COLO668 (cell line): ENCODE measurements around the gene MCM9.
A peak's percentile ranks its signal among the peaks of the same experiment; 100 is the strongest.

ENCODE experiments used
- DNase-seq: peaks from one replicate; lab custom pipeline; 2025; ENCODE audit not compliant: unreplicated experiment; lab: John Stamatoyannopoulos, UW

The MCM9 gene

GRCh38 chr6:118801257-118801656 lies 133.7 kb downstream of the MCM9 start:
- no peak for DNase-seq

DNA sequence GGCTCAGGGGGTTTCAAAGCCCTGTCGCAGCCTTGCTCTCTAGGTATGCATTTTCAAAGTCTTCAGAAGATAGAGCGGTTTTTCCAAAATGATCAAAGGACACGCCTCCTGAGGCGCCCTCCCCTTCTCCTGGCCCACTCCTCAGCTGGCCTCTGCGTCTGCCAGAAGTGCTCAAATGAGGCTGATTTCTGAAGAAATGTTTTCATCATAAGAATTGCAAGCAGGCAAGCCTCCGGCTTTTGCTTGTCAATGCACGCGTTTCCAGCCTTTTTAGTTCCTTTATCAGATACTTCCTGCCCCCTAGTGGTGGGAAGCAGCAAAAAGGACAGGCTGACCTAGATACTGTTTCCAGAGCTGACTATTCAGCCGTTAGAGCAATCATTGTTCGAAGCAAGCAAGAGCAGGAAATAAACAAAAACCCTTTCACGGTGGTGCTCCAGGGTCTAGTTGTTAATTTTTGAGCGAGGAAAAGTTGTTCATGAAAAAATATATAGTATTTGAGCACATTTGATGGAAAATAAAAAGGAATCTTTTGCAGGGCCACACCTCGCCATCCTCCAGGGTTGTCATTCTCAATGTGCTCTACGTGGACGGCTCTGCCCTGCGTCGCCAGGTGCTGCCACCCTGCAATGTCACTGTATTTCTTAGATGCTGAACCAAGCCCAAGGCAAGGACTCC lies 134.4 kb downstream of the MCM9 start:
- DNase-seq: peak; percentile 60

- no peak for DNase-seq
These were observed 135.1 kb downstream of the MCM9 start for GRCh38 chr6:118799826-118800225.

- peak; percentile 15 for DNase-seq
These were observed 138.4 kb downstream of the MCM9 start for GRCh38 chr6:118796548-118796947.

DNA sequence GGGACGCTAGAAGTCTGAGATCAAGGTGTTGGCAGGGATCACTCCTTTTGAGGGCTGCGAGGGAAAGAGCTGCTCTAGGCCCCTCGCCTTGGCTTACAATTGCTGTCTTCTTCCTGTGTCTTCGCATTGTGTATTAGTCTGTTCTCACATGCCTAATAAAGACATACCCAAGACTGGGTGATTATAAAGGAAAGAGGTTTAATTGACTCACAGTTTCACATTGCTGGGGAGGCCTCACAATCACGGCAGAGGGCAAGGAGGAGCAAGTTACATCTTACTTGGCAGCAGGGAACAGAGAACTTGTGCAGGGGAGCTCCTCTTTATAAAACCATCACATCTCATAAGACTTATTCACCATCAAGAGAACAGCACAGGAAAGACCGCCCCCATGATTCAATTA lies 143.5 kb downstream of the MCM9 start:
- DNase-seq: no peak

GRCh38 chr6:118789954-118790353 lies 145.0 kb downstream of the MCM9 start:
- no peak for DNase-seq

GRCh38 chr6:118789419-118789818 lies 145.5 kb downstream of the MCM9 start:
- DNase-seq: no peak

GRCh38 chr6:118788702-118789101 lies 146.3 kb downstream of the MCM9 start:
- DNase-seq: no peak

DNA sequence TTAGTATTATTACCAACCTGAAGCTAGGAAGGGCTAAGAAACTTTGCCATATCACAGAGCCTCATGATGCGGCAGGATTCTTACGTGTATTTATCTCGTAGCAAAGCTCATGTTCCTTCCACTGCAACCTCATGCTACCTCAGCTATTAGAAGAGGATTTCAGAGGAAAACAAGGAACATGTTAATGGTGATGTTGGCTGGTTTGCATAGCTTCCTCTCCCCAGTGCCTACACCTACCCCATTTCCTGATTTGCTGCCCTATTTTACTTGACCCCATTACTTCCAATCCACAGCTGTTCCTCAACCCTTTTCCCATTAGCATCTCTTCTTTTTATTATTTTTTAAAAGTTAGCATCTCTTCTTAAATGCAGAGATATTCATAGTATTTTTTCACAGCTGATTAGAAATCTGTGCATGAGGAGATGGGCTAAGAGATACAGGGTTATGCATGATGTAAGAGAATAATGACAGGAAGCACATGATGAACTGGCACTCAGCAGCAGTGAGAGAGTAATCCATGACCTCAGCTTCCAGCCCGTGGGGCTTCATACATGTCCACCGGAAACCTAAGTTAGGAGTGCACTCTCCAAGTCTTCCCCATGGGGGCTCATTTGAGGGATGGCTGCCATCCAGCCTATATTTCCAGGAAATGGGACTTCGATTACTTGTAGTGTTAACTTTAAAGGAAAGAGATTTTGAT lies 147.1 kb downstream of the MCM9 start:
- no peak for DNase-seq

GRCh38 chr6:118786596-118787453 lies 148.1 kb downstream of the MCM9 start:
- DNase-seq: no peak

- DNase-seq: no peak
These were observed 149.4 kb downstream of the MCM9 start for GRCh38 chr6:118785601-118786000.

- DNase-seq: no peak
These were observed 150.3 kb downstream of the MCM9 start for GRCh38 chr6:118784641-118785164.

DNA sequence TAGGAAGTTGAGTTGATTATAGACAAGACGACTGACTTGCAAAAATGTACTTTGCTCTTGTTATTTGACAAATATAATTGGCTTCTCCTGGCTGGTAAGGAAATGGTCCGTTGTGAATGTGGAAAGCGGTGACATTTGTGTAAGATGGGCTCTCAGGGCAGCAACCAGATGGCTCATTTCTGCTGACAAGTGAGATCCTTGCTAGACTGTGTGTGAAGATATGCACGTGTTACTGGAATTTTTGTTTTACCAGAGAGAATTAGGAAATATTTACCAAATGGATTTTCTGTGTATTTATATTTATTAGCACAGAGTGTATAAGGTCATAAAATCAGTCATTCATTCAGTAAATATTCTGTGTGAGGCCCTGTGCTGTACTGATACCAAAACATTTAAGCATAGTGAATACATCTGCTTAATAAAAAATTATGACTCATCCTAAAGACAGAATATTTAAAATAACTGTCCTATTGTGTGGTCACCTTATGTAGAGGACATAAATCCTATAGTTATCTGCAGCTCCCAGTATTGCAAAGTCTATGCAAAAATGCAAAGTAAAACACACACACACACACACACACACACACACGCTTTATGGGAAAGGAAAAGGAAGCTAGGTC lies 150.9 kb downstream of the MCM9 start:
- DNase-seq: no peak

GRCh38 chr6:118782651-118783050 lies 152.3 kb downstream of the MCM9 start:
- no peak for DNase-seq

DNA sequence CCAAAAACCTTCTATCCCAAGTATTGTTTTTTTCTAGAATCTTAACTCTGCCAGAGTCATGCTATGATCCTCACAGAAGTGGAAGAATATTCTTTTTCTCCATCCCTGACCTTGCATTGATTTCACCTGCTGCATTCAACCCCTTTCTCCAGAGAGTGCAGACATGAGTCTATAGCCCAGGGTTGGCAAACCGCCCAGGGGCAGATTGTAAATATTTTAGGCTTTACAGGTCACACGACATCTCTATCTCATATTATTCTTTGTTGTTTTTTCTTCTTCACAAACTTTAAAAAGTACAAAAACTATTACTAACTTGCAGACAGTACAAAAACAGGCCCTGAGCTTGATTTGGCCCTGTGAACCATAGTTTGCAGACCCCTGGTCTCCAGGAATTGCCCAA lies 153.1 kb downstream of the MCM9 start:
- DNase-seq: peak; percentile 29

GRCh38 chr6:118780668-118781067 lies 154.3 kb downstream of the MCM9 start:
- DNase-seq: no peak

DNA sequence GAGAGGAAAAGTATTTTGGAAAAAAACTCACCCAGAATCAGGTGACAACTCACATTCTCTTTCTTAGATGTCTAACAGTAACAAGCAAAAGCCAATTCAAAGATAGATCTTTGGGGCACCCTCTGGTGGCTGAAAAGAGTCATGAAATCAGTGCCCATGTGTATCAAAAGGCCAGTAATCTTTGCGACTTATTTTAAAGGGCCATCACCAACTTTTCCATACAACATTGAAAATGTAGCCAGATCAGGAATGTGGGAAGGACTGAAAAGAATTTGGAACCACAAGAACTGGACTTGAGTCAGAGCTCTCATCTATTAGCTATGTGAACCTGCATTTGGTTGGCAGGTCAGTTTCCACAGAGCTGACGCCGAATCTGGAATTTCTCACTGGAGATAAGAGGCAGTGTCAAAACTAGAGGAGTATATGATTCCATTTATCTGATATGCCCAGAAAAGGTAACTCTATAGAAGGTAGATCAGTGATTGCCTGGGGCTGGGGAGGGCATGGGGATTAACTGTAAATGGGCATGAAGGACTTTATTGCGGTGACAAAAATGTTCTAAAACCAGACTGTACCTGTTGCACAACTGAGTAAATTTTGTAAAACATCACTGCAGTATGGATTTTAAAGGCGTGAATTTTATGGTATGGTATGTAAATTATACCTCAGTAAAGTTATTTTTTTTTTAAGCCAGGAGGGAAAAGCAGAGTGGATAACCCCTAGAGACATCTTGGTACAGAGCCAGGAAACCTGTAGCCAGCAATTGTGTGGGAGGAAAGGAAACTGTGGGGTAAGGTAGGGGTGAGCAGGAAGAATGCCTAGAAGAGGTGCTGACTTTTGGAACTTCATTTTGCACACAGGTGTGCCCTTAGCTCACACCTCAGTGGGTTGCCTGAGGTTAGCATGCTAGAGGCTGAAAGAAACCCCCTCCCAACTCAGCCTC lies 158.1 kb downstream of the MCM9 start:
- peak; percentile 26 for DNase-seq

- no peak for DNase-seq
These were observed 159.6 kb downstream of the MCM9 start for GRCh38 chr6:118775381-118775780.

DNA sequence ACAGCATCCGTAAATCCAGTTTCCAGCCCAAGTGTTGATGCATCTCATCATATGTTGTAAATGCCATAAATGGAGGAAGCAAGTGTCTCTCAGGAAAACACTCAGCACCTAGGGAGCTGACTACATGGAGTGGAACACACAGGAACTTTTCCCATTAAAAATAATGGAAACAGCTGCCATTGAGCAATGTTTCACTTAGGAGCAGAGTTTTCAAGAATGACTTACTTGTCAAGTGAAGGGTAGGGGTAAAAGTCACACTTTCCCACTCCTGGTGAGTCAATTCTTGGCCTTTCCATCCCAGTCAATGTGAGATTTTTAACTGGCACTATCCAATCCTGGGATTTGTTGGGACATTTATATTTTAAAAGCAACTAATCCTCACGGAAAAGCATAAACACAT lies 160.4 kb downstream of the MCM9 start:
- no peak for DNase-seq

GRCh38 chr6:118772886-118773285 lies 162.1 kb downstream of the MCM9 start:
- no peak for DNase-seq
